22Rv1 (cell line): ENCODE measurements around the gene GARIN1A.

ENCODE experiments used
- CTCF ChIP-seq: fragments of 450-650 bp; IDR thresholded peaks from 2 replicates; pipeline ENCODE4 v1.5.1; 2017; ENCODE audit warnings: mild to moderate bottlenecking
- ZFX ChIP-seq: fragments of 450-650 bp; IDR thresholded peaks from 2 replicates; pipeline ENCODE4 v1.6.1; 2017; ENCODE audit warnings: antibody characterized with exemption, borderline replicate concordance

DNA sequence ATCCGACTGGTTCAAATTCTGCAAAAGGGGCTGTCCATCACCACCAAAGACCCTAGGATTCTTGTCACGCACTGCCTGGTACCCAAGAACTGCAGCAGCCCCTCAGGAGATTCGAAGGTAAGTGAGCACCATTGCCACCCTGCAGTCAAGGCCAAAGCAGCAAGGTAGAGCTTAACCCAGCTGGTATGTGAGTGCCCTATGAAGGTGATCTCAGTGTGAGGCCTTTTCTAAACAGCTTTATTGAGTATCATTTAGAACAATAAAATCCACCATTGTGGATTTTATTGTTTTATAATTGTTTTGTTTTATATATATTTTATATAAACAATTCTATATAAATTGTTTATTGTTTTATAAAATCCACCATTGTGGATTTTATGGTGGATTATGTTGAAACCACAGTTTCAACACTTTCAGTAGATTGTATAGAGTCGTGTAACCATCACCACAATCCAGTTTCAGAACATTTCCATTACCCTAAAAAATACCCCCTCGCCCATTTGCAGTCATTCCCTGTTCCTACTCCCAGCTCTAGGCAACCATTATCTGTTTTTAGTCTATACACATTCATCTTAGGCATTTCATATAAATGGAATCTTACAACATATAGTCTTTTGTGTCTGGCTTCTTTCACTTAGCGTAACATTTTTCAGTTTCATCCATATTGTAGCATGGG, 47.0 kb downstream of the GARIN1A start:
- TF ChIP-seq CTCF: no peak
- no peak for TF ChIP-seq ZFX
